Mesendoderm (in vitro differentiated cells): Measurements from ENCODE around the gene UPK1A.

Source experiments
- DNase-seq: peaks from one replicate; pipeline ENCODE4 v3.0.0; 2013
- H2AK5ac ChIP-seq: 2 replicates; pipeline ENCODE4 v1.6.1; 2013; ENCODE audit warnings: low read length, inconsistent platforms
- H2BK120ac ChIP-seq: 2 replicates; pipeline ENCODE4 v1.6.1; 2013; ENCODE audit warnings: low read depth, mild to moderate bottlenecking, low read length, moderate library complexity, mixed read lengths
- H2BK15ac ChIP-seq: replicated peaks from 2 replicates; pipeline ENCODE4 v1.6.1; 2013; ENCODE audit warnings: low read depth, mild to moderate bottlenecking, moderate library complexity
- H2BK5ac ChIP-seq: 2 replicates; pipeline ENCODE4 v1.6.1; 2013; ENCODE audit warnings: low read length, inconsistent platforms
- H3K18ac ChIP-seq: 2 replicates; pipeline ENCODE4 v1.6.1; 2013; ENCODE audit warnings: mild to moderate bottlenecking, low read length, mixed read lengths
- H3K23ac ChIP-seq: one replicate; pipeline ENCODE4 v1.6.1; 2013; ENCODE audit warnings: low read length
- H3K27ac ChIP-seq: 2 replicates; pipeline ENCODE4 v1.5.1; 2013; ENCODE audit warnings: low read depth, mild to moderate bottlenecking, inconsistent platforms, low read length, moderate library complexity
- H3K27me3 ChIP-seq: 2 replicates; pipeline ENCODE4 v1.6.1; 2013; ENCODE audit warnings: low read length, control low read depth, mild to moderate bottlenecking, inconsistent platforms; ENCODE audit not compliant: insufficient read depth, poor library complexity
- H3K36me3 ChIP-seq: 2 replicates; pipeline ENCODE4 v1.6.1; 2013; ENCODE audit warnings: low read length, inconsistent platforms; ENCODE audit not compliant: control insufficient read depth, insufficient read depth
- H3K4ac ChIP-seq: one replicate; pipeline ENCODE4 v1.6.1; 2013; ENCODE audit warnings: low read depth, mild to moderate bottlenecking, low read length, moderate library complexity
- H3K4me1 ChIP-seq: 2 replicates; pipeline ENCODE4 v1.6.1; 2013; ENCODE audit warnings: low read depth, low read length, inconsistent platforms; ENCODE audit not compliant: control insufficient read depth
- H3K4me2 ChIP-seq: 2 replicates; pipeline ENCODE4 v1.6.1; 2013; ENCODE audit warnings: low read length
- H3K4me3 ChIP-seq: 2 replicates; pipeline ENCODE4 v1.5.1; 2013; ENCODE audit warnings: mild to moderate bottlenecking, low read length
- H3K56ac ChIP-seq: one replicate; pipeline ENCODE4 v1.6.1; 2013; ENCODE audit warnings: low read length
- H3K79me1 ChIP-seq: 2 replicates; pipeline ENCODE4 v1.6.1; 2013; ENCODE audit warnings: low read length, inconsistent platforms
- H3K79me2 ChIP-seq: 2 replicates; pipeline ENCODE4 v1.6.1; 2013; ENCODE audit warnings: mild to moderate bottlenecking, low read length; ENCODE audit not compliant: control insufficient read depth, insufficient read depth
- H3K9ac ChIP-seq: 2 replicates; pipeline ENCODE4 v1.6.1; 2013; ENCODE audit warnings: low read length, inconsistent platforms
- H4K5ac ChIP-seq: one replicate; pipeline ENCODE4 v1.6.1; 2013; ENCODE audit warnings: low read length
- H4K8ac ChIP-seq: one replicate; pipeline ENCODE4 v1.6.1; 2013; ENCODE audit warnings: low read depth, mild to moderate bottlenecking, control low read depth, low read length, moderate library complexity
- WGBS: extraction: QIAGEN DNeasy Blood & Tissue Kit; methylation state at CpG from one replicate; pipeline ENCODE4 v1.1.7; 2013; ENCODE audit warnings: low lambda C conversion rate, missing lambda C conversion rate; ENCODE audit not compliant: insufficient coverage; ENCODE audit errors: extremely low coverage; 5-methylcytosine and 5-hydroxymethylcytosine counted together

UPK1A gene

DNA sequence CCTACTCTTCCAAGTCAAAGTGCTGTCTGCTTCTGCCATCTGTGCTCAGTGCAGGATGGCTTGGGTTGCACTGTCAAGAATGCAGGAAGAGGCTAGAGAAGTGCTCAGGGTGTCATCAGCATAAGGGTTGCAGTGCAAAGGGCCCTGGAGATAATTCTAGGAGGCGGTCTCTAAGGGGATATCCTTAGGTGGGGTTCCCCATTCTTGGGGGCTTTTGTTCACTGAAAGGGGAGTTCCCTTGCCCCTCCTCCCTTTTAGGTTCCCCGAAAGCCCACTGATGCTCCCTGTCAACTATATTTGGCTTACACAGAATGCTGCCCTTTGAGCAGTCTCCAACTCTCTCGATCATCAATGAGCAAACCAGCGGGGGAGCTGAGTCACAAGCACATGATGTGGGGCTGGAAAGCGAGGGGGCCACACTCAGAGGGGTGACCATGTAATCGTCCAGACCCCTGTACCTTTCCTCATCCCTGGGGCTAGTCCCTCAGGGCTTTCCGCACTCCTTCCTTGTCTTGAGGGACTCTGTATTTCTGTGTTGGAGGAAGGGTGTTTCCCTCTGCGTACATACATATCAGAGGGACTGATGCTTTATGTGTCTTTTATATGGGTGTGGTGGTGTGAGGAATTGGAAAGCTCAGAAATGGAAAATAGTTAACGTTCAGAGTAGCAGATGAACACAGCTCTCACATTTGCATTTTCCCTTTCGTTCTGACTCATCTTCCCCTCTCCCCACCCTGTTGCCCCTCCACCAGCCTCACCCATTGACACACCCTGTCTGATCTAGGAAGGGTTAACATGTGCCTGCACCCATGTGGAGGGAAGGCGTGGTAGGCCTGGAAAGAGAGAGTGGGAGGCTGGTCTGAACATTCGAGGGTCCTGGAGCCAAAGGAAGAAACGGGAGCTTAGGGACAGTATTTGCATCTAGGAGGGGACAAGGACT is 44.7 kb downstream of the UPK1A start:
- H3K4me2 ChIP-seq: no peak overlapping the region
- H2BK120ac ChIP-seq: no peak overlapping the region
- no peaks in the 10 kb centered on the region for H3K79me2 ChIP-seq
- no peak overlapping the region for H3K18ac ChIP-seq
- H3K79me1 ChIP-seq: no peaks in the 10 kb centered on the region
- DNase-seq: no peak
- no peaks in the 10 kb centered on the region for H3K27me3 ChIP-seq
- no peak overlapping the region for H3K9ac ChIP-seq
- H3K23ac ChIP-seq: no peak overlapping the region
- no CpG with 5 or more reads among the region's 13 CpGs for WGBS
- peaks cover 2% of the 10 kb centered on the region for H3K4me1 ChIP-seq
- no peak overlapping the region for H2BK15ac ChIP-seq
- no peak overlapping the region for H4K5ac ChIP-seq
- H2AK5ac ChIP-seq: no peak overlapping the region
- H3K4me3 ChIP-seq: no peak overlapping the region
- H4K8ac ChIP-seq: no peak overlapping the region
- H3K36me3 ChIP-seq: no peaks in the 10 kb centered on the region
- no peak overlapping the region for H3K27ac ChIP-seq
- H3K56ac ChIP-seq: no peak overlapping the region
- no peak overlapping the region for H3K4ac ChIP-seq
- no peak overlapping the region for H2BK5ac ChIP-seq

DNA sequence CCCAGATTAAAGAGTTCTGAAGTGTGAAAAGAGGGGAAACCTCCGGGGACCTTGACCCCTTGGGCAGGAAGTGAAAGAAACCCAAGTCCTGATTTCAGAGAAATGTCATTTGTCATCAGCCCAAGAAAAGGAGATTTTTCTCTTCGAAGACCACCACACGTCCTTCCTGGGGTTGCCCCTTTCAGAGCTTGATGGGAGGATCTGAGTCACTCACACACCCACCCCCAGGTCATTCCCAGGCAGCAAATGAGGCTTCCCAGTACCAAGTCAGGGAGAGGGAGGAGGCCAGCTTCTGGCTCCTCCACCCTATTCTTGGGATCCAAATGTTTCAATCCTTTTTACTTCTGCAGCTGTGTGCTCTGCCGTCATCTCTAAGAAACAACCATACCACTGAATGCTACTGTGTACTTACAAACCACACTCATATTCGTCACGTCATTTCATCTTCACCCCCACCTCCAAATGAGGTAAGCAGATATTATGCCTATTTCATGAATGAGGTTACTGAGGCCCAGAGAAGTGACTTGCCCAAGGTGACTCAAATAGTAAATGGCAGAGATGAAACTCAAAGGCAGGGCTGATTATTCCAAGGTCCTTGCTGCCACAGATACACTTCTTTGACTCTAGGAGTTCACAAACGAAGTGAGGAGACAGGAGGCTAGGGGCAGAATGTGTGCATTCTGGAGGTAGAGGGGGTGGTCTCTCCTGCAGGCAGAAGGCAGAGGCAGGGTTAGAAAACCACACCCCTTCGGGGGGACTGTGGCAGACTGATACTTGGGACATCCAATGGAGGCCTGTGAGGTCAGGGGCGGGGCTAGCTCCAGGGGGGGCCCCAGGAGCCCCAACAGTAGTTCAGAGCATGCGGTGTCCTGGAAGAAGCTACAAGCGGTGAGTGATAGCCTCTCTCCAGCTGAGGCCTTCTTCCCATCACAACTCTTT is 46.5 kb downstream of the UPK1A start:
- Histone ChIP-seq H3K79me2 (no peaks in the 10 kb centered on the region), H3K18ac (no peak overlapping the region), H4K5ac (no peak overlapping the region), H3K36me3 (no peaks in the 10 kb centered on the region), H2BK120ac (no peak overlapping the region), H3K9ac (no peak overlapping the region), H3K56ac (no peak overlapping the region), H2BK5ac (no peak overlapping the region), H3K27ac (no peak overlapping the region), H3K4me3 (no peak overlapping the region), H4K8ac (no peak overlapping the region), H3K27me3 (no peaks in the 10 kb centered on the region), H2AK5ac (no peak overlapping the region), H3K4ac (no peak overlapping the region), H3K4me1 (peaks cover 2% of the 10 kb centered on the region), H3K79me1 (no peaks in the 10 kb centered on the region), H3K23ac (no peak overlapping the region), H3K4me2 (no peak overlapping the region), H2BK15ac (no peak overlapping the region)
- 100% methylated on average over 2 of the region's 11 CpGs for WGBS
- DNase-seq: no peak

DNA sequence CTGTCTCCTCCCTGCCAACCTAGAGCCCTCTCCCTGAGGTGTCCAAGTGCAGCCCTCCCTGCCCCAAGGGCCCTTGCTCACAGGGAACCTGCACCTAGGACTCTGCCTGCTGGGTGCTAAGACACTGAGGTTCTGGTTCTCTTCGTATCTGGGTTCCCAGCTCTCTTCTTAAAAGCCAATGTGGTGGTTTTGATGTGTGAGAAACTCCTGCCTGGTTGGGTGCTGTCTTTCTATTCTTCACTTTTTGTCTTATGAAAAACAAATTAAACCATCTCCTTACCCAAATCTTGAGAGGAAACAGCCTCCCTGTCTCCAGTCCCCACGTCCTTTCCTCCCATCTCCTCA is 47.2 kb downstream of the UPK1A start:
- WGBS: no CpG with 5 or more reads among the region's 2 CpGs

DNA sequence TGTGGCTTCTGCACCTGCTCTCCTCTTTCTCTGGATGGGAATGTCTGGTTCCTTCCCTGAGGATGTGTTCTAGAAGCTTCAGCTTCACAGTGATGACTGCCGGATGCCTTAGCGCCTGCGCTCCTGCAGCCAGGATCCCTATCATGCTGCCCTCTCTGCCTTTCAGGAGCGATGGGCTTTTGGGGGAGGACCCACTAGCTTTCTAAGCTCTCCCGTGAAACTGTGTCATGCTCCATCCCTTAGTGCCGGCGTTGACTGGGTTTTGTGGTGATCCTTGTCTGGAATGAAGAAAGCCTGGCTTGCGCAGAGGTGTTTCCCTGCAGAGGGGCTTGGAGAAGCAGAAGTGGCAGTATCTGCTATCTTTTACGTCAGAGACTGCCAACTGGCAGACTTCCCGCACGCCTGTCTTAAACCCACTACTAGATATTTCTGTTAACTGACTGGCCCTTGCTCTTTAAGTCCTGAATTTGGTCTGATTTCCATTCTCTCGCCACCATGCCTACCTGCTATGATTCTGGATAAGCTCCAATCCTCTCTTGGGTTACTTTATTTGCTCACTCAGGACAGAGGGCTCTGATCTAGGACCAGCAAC is 47.7 kb downstream of the UPK1A start:
- Histone ChIP-seq H3K9ac (no peak overlapping the region), H3K18ac (no peak overlapping the region), H3K4ac (no peak overlapping the region), H3K4me1 (peaks cover 4% of the 10 kb centered on the region), H3K79me1 (peaks cover 4% of the 10 kb centered on the region), H3K23ac (no peak overlapping the region), H2BK15ac (no peak overlapping the region), H2AK5ac (no peak overlapping the region), H4K5ac (no peak overlapping the region), H3K27ac (no peak overlapping the region), H3K4me3 (no peak overlapping the region), H4K8ac (no peak overlapping the region), H3K56ac (no peak overlapping the region), H3K79me2 (peaks cover 8% of the 10 kb centered on the region), H2BK5ac (no peak overlapping the region), H3K36me3 (no peaks in the 10 kb centered on the region), H3K4me2 (no peak overlapping the region), H2BK120ac (no peak overlapping the region), H3K27me3 (no peaks in the 10 kb centered on the region)
- no CpG with 5 or more reads among the region's 12 CpGs for WGBS
- no peak for DNase-seq

More for the DNA sequence above, 47.2 kb downstream of the UPK1A start:
- Histone ChIP-seq H3K18ac (no peak overlapping the region), H2BK15ac (no peak overlapping the region), H2BK5ac (no peak overlapping the region), H4K8ac (no peak overlapping the region), H3K9ac (no peak overlapping the region), H3K23ac (no peak overlapping the region), H2AK5ac (no peak overlapping the region), H3K27me3 (no peaks in the 10 kb centered on the region), H3K4ac (no peak overlapping the region), H3K79me1 (peaks cover 1% of the 10 kb centered on the region), H4K5ac (no peak overlapping the region), H2BK120ac (no peak overlapping the region), H3K36me3 (no peaks in the 10 kb centered on the region), H3K27ac (no peak overlapping the region), H3K4me1 (peaks cover 2% of the 10 kb centered on the region), H3K4me3 (no peak overlapping the region), H3K4me2 (no peak overlapping the region), H3K56ac (no peak overlapping the region), H3K79me2 (peaks cover 3% of the 10 kb centered on the region)
- DNase-seq: no peak

DNA sequence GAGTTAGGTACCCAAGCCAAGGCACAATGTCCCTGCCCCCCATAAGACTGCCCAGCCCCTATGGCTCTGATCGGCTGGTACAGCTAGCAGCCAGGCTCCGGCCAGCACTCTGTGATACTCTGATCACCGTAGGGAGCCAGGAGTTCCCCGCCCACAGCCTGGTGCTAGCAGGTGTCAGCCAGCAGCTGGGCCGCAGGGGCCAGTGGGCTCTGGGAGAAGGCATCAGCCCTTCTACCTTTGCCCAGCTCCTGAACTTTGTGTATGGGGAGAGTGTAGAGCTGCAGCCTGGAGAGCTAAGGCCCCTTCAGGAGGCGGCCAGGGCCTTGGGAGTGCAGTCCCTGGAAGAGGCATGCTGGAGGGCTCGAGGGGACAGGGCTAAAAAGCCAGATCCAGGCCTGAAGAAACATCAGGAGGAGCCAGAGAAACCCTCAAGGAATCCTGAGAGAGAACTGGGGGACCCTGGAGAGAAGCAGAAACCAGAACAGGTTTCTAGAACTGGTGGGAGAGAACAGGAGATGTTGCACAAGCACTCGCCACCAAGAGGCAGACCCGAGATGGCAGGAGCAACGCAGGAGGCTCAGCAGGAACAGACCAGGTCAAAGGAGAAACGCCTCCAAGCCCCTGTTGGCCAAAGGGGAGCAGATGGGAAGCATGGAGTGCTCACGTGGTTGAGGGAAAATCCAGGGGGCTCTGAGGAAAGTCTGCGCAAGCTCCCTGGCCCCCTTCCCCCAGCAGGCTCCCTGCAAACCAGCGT is 48.5 kb downstream of the UPK1A start:
- no peak overlapping the region for H2BK15ac ChIP-seq
- no peak overlapping the region for H3K4ac ChIP-seq
- peak; percentile 61 for DNase-seq
- H3K4me2 ChIP-seq: no peak overlapping the region
- H3K18ac ChIP-seq: no peak overlapping the region
- H3K79me2 ChIP-seq: peaks cover 13% of the 10 kb centered on the region
- H3K9ac ChIP-seq: no peak overlapping the region
- H3K79me1 ChIP-seq: peaks cover 10% of the 10 kb centered on the region
- H2BK5ac ChIP-seq: no peak overlapping the region
- H3K23ac ChIP-seq: no peak overlapping the region
- H2BK120ac ChIP-seq: no peak overlapping the region
- H2AK5ac ChIP-seq: no peak overlapping the region
- no peaks in the 10 kb centered on the region for H3K36me3 ChIP-seq
- no peak overlapping the region for H3K56ac ChIP-seq
- no peak overlapping the region for H4K5ac ChIP-seq
- H3K4me1 ChIP-seq: peaks cover 5% of the 10 kb centered on the region
- H4K8ac ChIP-seq: no peak overlapping the region
- H3K27ac ChIP-seq: no peak overlapping the region
- H3K4me3 ChIP-seq: no peak overlapping the region
- H3K27me3 ChIP-seq: no peaks in the 10 kb centered on the region
- whole genome bisulfite sequencing: no CpG with 5 or more reads among the region's 14 CpGs
